Mesendoderm (in vitro differentiated cells): ENCODE data around the gene THSD7B.
"Not testable (repeated sequence)": the region's sequence is repeated elsewhere in the genome, so short reads cannot be mapped to it uniquely, and the experiment has no call there.

Experiments
- DNase-seq: peaks from one replicate; pipeline ENCODE4 v3.0.0; 2013
- H2AK5ac ChIP-seq: 2 replicates; pipeline ENCODE4 v1.6.1; 2013; ENCODE audit warnings: low read length, inconsistent platforms
- H2BK120ac ChIP-seq: 2 replicates; pipeline ENCODE4 v1.6.1; 2013; ENCODE audit warnings: low read depth, mild to moderate bottlenecking, low read length, moderate library complexity, mixed read lengths
- H2BK15ac ChIP-seq: replicated peaks from 2 replicates; pipeline ENCODE4 v1.6.1; 2013; ENCODE audit warnings: low read depth, mild to moderate bottlenecking, moderate library complexity
- H2BK5ac ChIP-seq: 2 replicates; pipeline ENCODE4 v1.6.1; 2013; ENCODE audit warnings: low read length, inconsistent platforms
- H3K18ac ChIP-seq: 2 replicates; pipeline ENCODE4 v1.6.1; 2013; ENCODE audit warnings: mild to moderate bottlenecking, low read length, mixed read lengths
- H3K23ac ChIP-seq: one replicate; pipeline ENCODE4 v1.6.1; 2013; ENCODE audit warnings: low read length
- H3K27ac ChIP-seq: 2 replicates; pipeline ENCODE4 v1.5.1; 2013; ENCODE audit warnings: low read depth, mild to moderate bottlenecking, inconsistent platforms, low read length, moderate library complexity
- H3K27me3 ChIP-seq: 2 replicates; pipeline ENCODE4 v1.6.1; 2013; ENCODE audit warnings: low read length, control low read depth, mild to moderate bottlenecking, inconsistent platforms; ENCODE audit not compliant: insufficient read depth, poor library complexity
- H3K36me3 ChIP-seq: 2 replicates; pipeline ENCODE4 v1.6.1; 2013; ENCODE audit warnings: low read length, inconsistent platforms; ENCODE audit not compliant: control insufficient read depth, insufficient read depth
- H3K4ac ChIP-seq: one replicate; pipeline ENCODE4 v1.6.1; 2013; ENCODE audit warnings: low read depth, mild to moderate bottlenecking, low read length, moderate library complexity
- H3K4me1 ChIP-seq: 2 replicates; pipeline ENCODE4 v1.6.1; 2013; ENCODE audit warnings: low read depth, low read length, inconsistent platforms; ENCODE audit not compliant: control insufficient read depth
- H3K4me2 ChIP-seq: 2 replicates; pipeline ENCODE4 v1.6.1; 2013; ENCODE audit warnings: low read length
- H3K4me3 ChIP-seq: 2 replicates; pipeline ENCODE4 v1.5.1; 2013; ENCODE audit warnings: mild to moderate bottlenecking, low read length
- H3K56ac ChIP-seq: one replicate; pipeline ENCODE4 v1.6.1; 2013; ENCODE audit warnings: low read length
- H3K79me1 ChIP-seq: 2 replicates; pipeline ENCODE4 v1.6.1; 2013; ENCODE audit warnings: low read length, inconsistent platforms
- H3K79me2 ChIP-seq: 2 replicates; pipeline ENCODE4 v1.6.1; 2013; ENCODE audit warnings: mild to moderate bottlenecking, low read length; ENCODE audit not compliant: control insufficient read depth, insufficient read depth
- H3K9ac ChIP-seq: 2 replicates; pipeline ENCODE4 v1.6.1; 2013; ENCODE audit warnings: low read length, inconsistent platforms
- H4K5ac ChIP-seq: one replicate; pipeline ENCODE4 v1.6.1; 2013; ENCODE audit warnings: low read length
- H4K8ac ChIP-seq: one replicate; pipeline ENCODE4 v1.6.1; 2013; ENCODE audit warnings: low read depth, mild to moderate bottlenecking, control low read depth, low read length, moderate library complexity
- WGBS: extraction: QIAGEN DNeasy Blood & Tissue Kit; methylation state at CpG from one replicate; pipeline ENCODE4 v1.1.7; 2013; ENCODE audit warnings: low lambda C conversion rate, missing lambda C conversion rate; ENCODE audit not compliant: insufficient coverage; ENCODE audit errors: extremely low coverage; 5-methylcytosine and 5-hydroxymethylcytosine counted together

The THSD7B gene

GRCh38 chr2:137050949-137051348 is 285.6 kb downstream of the THSD7B start:
- Histone ChIP-seq H2AK5ac (no peak overlapping the region), H2BK15ac (no peak overlapping the region), H3K27ac (no peak overlapping the region), H3K79me2 (no peaks in the 10 kb centered on the region), H3K36me3 (no peaks in the 10 kb centered on the region), H4K8ac (no peak overlapping the region), H2BK120ac (no peak overlapping the region), H3K23ac (no peak overlapping the region), H3K4ac (no peak overlapping the region), H3K18ac (no peak overlapping the region), H3K4me3 (no peak overlapping the region), H3K27me3 (no peaks in the 10 kb centered on the region), H4K5ac (no peak overlapping the region), H3K4me1 (no peaks in the 10 kb centered on the region), H3K56ac (no peak overlapping the region), H3K79me1 (no peaks in the 10 kb centered on the region), H3K9ac (no peak overlapping the region), H2BK5ac (no peak overlapping the region), H3K4me2 (no peak overlapping the region)
- no CpG with 5 or more reads among the region's 2 CpGs for WGBS
- peak; percentile 29 for DNase-seq

- H2AK5ac ChIP-seq: no peak overlapping the region
- H4K8ac ChIP-seq: no peak overlapping the region
- no peak overlapping the region for H3K18ac ChIP-seq
- WGBS: no CpG with 5 or more reads among the region's 2 CpGs
- no peak overlapping the region for H3K27ac ChIP-seq
- no peaks in the 10 kb centered on the region for H3K27me3 ChIP-seq
- H3K4me3 ChIP-seq: no peak overlapping the region
- DNase-seq: no peak
- H3K79me1 ChIP-seq: no peaks in the 10 kb centered on the region
- H3K56ac ChIP-seq: no peak overlapping the region
- H3K23ac ChIP-seq: no peak overlapping the region
- H3K4me1 ChIP-seq: no peaks in the 10 kb centered on the region
- H3K9ac ChIP-seq: no peak overlapping the region
- no peak overlapping the region for H2BK120ac ChIP-seq
- no peak overlapping the region for H4K5ac ChIP-seq
- no peaks in the 10 kb centered on the region for H3K79me2 ChIP-seq
- H3K36me3 ChIP-seq: no peaks in the 10 kb centered on the region
- no peak overlapping the region for H2BK15ac ChIP-seq
- H3K4ac ChIP-seq: no peak overlapping the region
- H2BK5ac ChIP-seq: no peak overlapping the region
- H3K4me2 ChIP-seq: no peak overlapping the region
These were observed 286.5 kb downstream of the THSD7B start for GRCh38 chr2:137051778-137052398.

- H4K5ac ChIP-seq: no peak overlapping the region
- H3K79me2 ChIP-seq: no peaks in the 10 kb centered on the region
- H2AK5ac ChIP-seq: no peak overlapping the region
- H3K36me3 ChIP-seq: no peaks in the 10 kb centered on the region
- no CpG with 5 or more reads among the region's 8 CpGs for WGBS
- H2BK5ac ChIP-seq: no peak overlapping the region
- no peak overlapping the region for H4K8ac ChIP-seq
- no peak overlapping the region for H3K18ac ChIP-seq
- no peak overlapping the region for H3K9ac ChIP-seq
- H3K27ac ChIP-seq: no peak overlapping the region
- H3K4ac ChIP-seq: no peak overlapping the region
- H3K4me3 ChIP-seq: no peak overlapping the region
- H3K4me1 ChIP-seq: no peaks in the 10 kb centered on the region
- H2BK15ac ChIP-seq: no peak overlapping the region
- H3K56ac ChIP-seq: no peak overlapping the region
- H2BK120ac ChIP-seq: no peak overlapping the region
- peak; percentile 18 for DNase-seq
- H3K23ac ChIP-seq: no peak overlapping the region
- H3K79me1 ChIP-seq: no peaks in the 10 kb centered on the region
- H3K27me3 ChIP-seq: no peaks in the 10 kb centered on the region
- H3K4me2 ChIP-seq: no peak overlapping the region
These were observed 291.4 kb downstream of the THSD7B start for GRCh38 chr2:137056704-137057103.

- H2BK120ac ChIP-seq, H3K79me2 ChIP-seq, H3K18ac ChIP-seq, H3K36me3 ChIP-seq, H3K79me1 ChIP-seq, H3K4ac ChIP-seq, H3K27ac ChIP-seq, H3K9ac ChIP-seq, H3K56ac ChIP-seq, H2AK5ac ChIP-seq, H3K4me3 ChIP-seq, DNase-seq, H3K23ac ChIP-seq, H3K4me1 ChIP-seq, H3K27me3 ChIP-seq, H2BK15ac ChIP-seq, H2BK5ac ChIP-seq, H4K5ac ChIP-seq, H3K4me2 ChIP-seq, H4K8ac ChIP-seq: not testable (repeated sequence)
- no CpG with 5 or more reads among the region's 22 CpGs for WGBS
These were observed 310.9 kb downstream of the THSD7B start for GRCh38 chr2:137076111-137076765.

GRCh38 chr2:137091704-137092103 is 326.4 kb downstream of the THSD7B start:
- Histone ChIP-seq H3K4me3 (no peak overlapping the region), H3K4me2 (no peak overlapping the region), H3K18ac (no peak overlapping the region), H3K79me1 (no peaks in the 10 kb centered on the region), H3K27me3 (no peaks in the 10 kb centered on the region), H2BK5ac (no peak overlapping the region), H3K79me2 (no peaks in the 10 kb centered on the region), H3K23ac (no peak overlapping the region), H3K4ac (no peak overlapping the region), H3K4me1 (no peaks in the 10 kb centered on the region), H3K36me3 (no peaks in the 10 kb centered on the region), H3K9ac (no peak overlapping the region), H2AK5ac (no peak overlapping the region), H3K56ac (no peak overlapping the region), H4K5ac (no peak overlapping the region), H3K27ac (no peak overlapping the region), H2BK120ac (no peak overlapping the region), H4K8ac (no peak overlapping the region), H2BK15ac (no peak overlapping the region)
- no CpG with 5 or more reads among the region's 3 CpGs for WGBS
- DNase-seq: peak; percentile 6

- Histone ChIP-seq H3K36me3 (no peaks in the 10 kb centered on the region), H4K5ac (no peak overlapping the region), H2BK120ac (no peak overlapping the region), H3K79me1 (no peaks in the 10 kb centered on the region), H3K4ac (no peak overlapping the region), H3K4me1 (no peaks in the 10 kb centered on the region), H3K18ac (no peak overlapping the region), H3K56ac (no peak overlapping the region), H2BK15ac (no peak overlapping the region), H2BK5ac (no peak overlapping the region), H3K27ac (no peak overlapping the region), H3K4me2 (no peak overlapping the region), H3K9ac (no peak overlapping the region), H3K4me3 (no peak overlapping the region), H2AK5ac (no peak overlapping the region), H3K23ac (no peak overlapping the region), H3K79me2 (no peaks in the 10 kb centered on the region), H4K8ac (no peak overlapping the region), H3K27me3 (no peaks in the 10 kb centered on the region)
- DNase-seq: no peak
- no CpG with 5 or more reads among the region's 4 CpGs for WGBS
These were observed 327.8 kb downstream of the THSD7B start for GRCh38 chr2:137093116-137093515.
